Large intestine (tissue), 3 donors: ENCODE data around the gene MSI2. TPM values are rescaled to one million over a fixed set of nuclear protein-coding genes. Genes with fewer than 3 reads are reported as not detected.
A peak's percentile ranks its signal among the peaks of the same experiment; 100 is the strongest.

ENCODE experiments used
- DNase-seq, 2 donors: peaks; one replicate each; pipeline versions ENCODE4 v3.0.0 to v3.0.0-alpha.2; 2013
- H3K27ac ChIP-seq: one replicate; pipeline ENCODE4 v1.5.1; 2013; ENCODE audit warnings: low read length
- H3K27me3 ChIP-seq: 2 replicates; pipeline ENCODE4 v1.6.1; 2013; ENCODE audit warnings: low read length; ENCODE audit not compliant: control insufficient read depth, insufficient read depth
- H3K36me3 ChIP-seq: 2 replicates; pipeline ENCODE4 v1.6.1; 2013; ENCODE audit warnings: low read length; ENCODE audit not compliant: control insufficient read depth, insufficient read depth
- H3K4me1 ChIP-seq: one replicate; pipeline ENCODE4 v1.6.1; 2013; ENCODE audit warnings: low read length; ENCODE audit not compliant: control insufficient read depth, insufficient read depth
- H3K4me3 ChIP-seq: one replicate; pipeline ENCODE4 v1.5.1; 2013; ENCODE audit warnings: low read length
- H3K9me3 ChIP-seq: one replicate; pipeline ENCODE4 v1.6.1; 2013; ENCODE audit warnings: mild to moderate bottlenecking, low read depth, low read length, moderate library complexity; ENCODE audit not compliant: control insufficient read depth
- WGBS: methylation state at CpG from one replicate; pipeline ENCODE4 v1.1.5; 2013; ENCODE audit warnings: low lambda C conversion rate; ENCODE audit not compliant: insufficient coverage; 5-methylcytosine and 5-hydroxymethylcytosine counted together
- polyA plus RNA-seq: library from polyadenylated mRNA; unstranded; fragments of 120-200 nt; gene quantifications from one replicate; pipeline ENCODE4 v1.2.1, GENCODE V29; 2013

MSI2 gene
- polyA plus RNA-seq, 1 donor: 46.1 TPM

GRCh38 chr17:57354673-57355072 is 98.3 kb downstream of the MSI2 start:
- Histone ChIP-seq H3K4me1 (peaks cover 29% of the 10 kb centered on the region), H3K9me3 (no peaks in the 10 kb centered on the region), H3K36me3 (peaks cover 7% of the 10 kb centered on the region), H3K27me3 (no peaks in the 10 kb centered on the region), H3K27ac (no peak overlapping the region), H3K4me3 (no peak overlapping the region)
- WGBS: 100% methylated on average over 2 of the region's 2 CpGs
- DNase-seq: no peak

- H3K4me1 ChIP-seq: peaks cover 28% of the 10 kb centered on the region
- H3K36me3 ChIP-seq: peaks cover 7% of the 10 kb centered on the region
- H3K4me3 ChIP-seq: no peak overlapping the region
- no peaks in the 10 kb centered on the region for H3K9me3 ChIP-seq
- H3K27ac ChIP-seq: no peak overlapping the region
- whole genome bisulfite sequencing: 80% methylated on average over 1 of the region's 6 CpGs
- no peaks in the 10 kb centered on the region for H3K27me3 ChIP-seq
- DNase-seq: no peak
Observed at GRCh38 chr17:57355090-57355859, 99.0 kb downstream of the MSI2 start.

GRCh38 chr17:57356153-57356718 is 99.9 kb downstream of the MSI2 start:
- H3K36me3 ChIP-seq: no peaks in the 10 kb centered on the region
- H3K4me3 ChIP-seq: no peak overlapping the region
- peak overlapping the region; percentile 80 for H3K27ac ChIP-seq
- no peaks in the 10 kb centered on the region for H3K9me3 ChIP-seq
- WGBS: 0% methylated on average over 1 of the region's 6 CpGs
- no peaks in the 10 kb centered on the region for H3K27me3 ChIP-seq
- no peak for DNase-seq
- H3K4me1 ChIP-seq: peaks cover 26% of the 10 kb centered on the region

- Histone ChIP-seq H3K27ac (peak overlapping the region; percentile 80), H3K4me3 (peak overlapping the region; percentile 17), H3K9me3 (no peaks in the 10 kb centered on the region), H3K27me3 (no peaks in the 10 kb centered on the region), H3K4me1 (peaks cover 26% of the 10 kb centered on the region), H3K36me3 (no peaks in the 10 kb centered on the region)
- 14% methylated on average over 4 of the region's 16 CpGs for WGBS
- DNase-seq: peak in 1 of 2 donors; percentile 55
Observed at GRCh38 chr17:57356719-57357391, 100.5 kb downstream of the MSI2 start.

- DNase-seq: peak; percentile 47 to 73
- Histone ChIP-seq H3K27me3 (no peaks in the 10 kb centered on the region), H3K27ac (peak overlapping the region; percentile 80), H3K36me3 (no peaks in the 10 kb centered on the region), H3K9me3 (no peaks in the 10 kb centered on the region), H3K4me3 (peak overlapping the region; percentile 17), H3K4me1 (peaks cover 26% of the 10 kb centered on the region)
- WGBS: 0% methylated on average over 1 of the region's 11 CpGs
Observed at GRCh38 chr17:57357392-57357784, 101.1 kb downstream of the MSI2 start.

GRCh38 chr17:57357830-57358430 is 101.6 kb downstream of the MSI2 start:
- no peak for DNase-seq
- Histone ChIP-seq H3K36me3 (no peaks in the 10 kb centered on the region), H3K9me3 (no peaks in the 10 kb centered on the region), H3K4me3 (no peak overlapping the region), H3K27me3 (no peaks in the 10 kb centered on the region), H3K27ac (peak overlapping the region; percentile 80), H3K4me1 (peaks cover 26% of the 10 kb centered on the region)
- no CpG with 5 or more reads among the region's 3 CpGs for WGBS

- H3K4me1 ChIP-seq: peaks cover 26% of the 10 kb centered on the region
- no peaks in the 10 kb centered on the region for H3K36me3 ChIP-seq
- WGBS: no CpG with 5 or more reads among the region's 2 CpGs
- H3K9me3 ChIP-seq: no peaks in the 10 kb centered on the region
- no peaks in the 10 kb centered on the region for H3K27me3 ChIP-seq
- no peak for DNase-seq
- no peak overlapping the region for H3K4me3 ChIP-seq
- H3K27ac ChIP-seq: no peak overlapping the region
Observed at GRCh38 chr17:57360266-57360665, 103.9 kb downstream of the MSI2 start.

- Histone ChIP-seq H3K4me3 (no peak overlapping the region), H3K4me1 (peaks cover 16% of the 10 kb centered on the region), H3K9me3 (no peaks in the 10 kb centered on the region), H3K27me3 (no peaks in the 10 kb centered on the region), H3K27ac (no peak overlapping the region), H3K36me3 (no peaks in the 10 kb centered on the region)
- WGBS: 100% methylated on average over 2 of the region's 9 CpGs
- DNase-seq: no peak
Observed at GRCh38 chr17:57362797-57363556, 106.7 kb downstream of the MSI2 start.

GRCh38 chr17:57363580-57363979 is 107.3 kb downstream of the MSI2 start:
- no peak for DNase-seq
- no peak overlapping the region for H3K27ac ChIP-seq
- no peaks in the 10 kb centered on the region for H3K9me3 ChIP-seq
- no peaks in the 10 kb centered on the region for H3K36me3 ChIP-seq
- no CpG with 5 or more reads among the region's 4 CpGs for WGBS
- no peak overlapping the region for H3K4me3 ChIP-seq
- H3K4me1 ChIP-seq: peaks cover 16% of the 10 kb centered on the region
- no peaks in the 10 kb centered on the region for H3K27me3 ChIP-seq
